Dermis microvascular lymphatic vessel endothelial cell (primary cell): ENCODE measurements around the gene IGF2R. TPM values are rescaled to one million over a fixed set of nuclear protein-coding genes. Genes with fewer than 3 reads are reported as not detected.
"Not testable (repeated sequence)": the region's sequence is repeated elsewhere in the genome, so short reads cannot be mapped to it uniquely, and the experiment has no call there.

ENCODE experiments used
- DNase-seq, 2 donors: peaks; one replicate each; pipeline versions ENCODE4 v3.0.0 to v3.0.0-alpha.2; 2010; ENCODE audit warnings: low read depth in 2 of 2
- total RNA-seq: library from RNA; depleted of rRNA; stranded (reverse); fragments of >200 nt; gene quantifications from 2 replicates; pipeline ENCODE4 v1.2.1, GENCODE V29; 2014

The IGF2R gene
- total RNA-seq, 1 donor from 2014 or later, result 81.4 TPM

GRCh38 chr6:159951772-159952171, 17.1 kb upstream of the IGF2R start:
- no peak for DNase-seq

GRCh38 chr6:159952289-159953005, 16.4 kb upstream of the IGF2R start:
- no peak for DNase-seq

GRCh38 chr6:159953091-159953601, 15.7 kb upstream of the IGF2R start:
- DNase-seq, result no peak

- DNase-seq, result no peak
Observed at GRCh38 chr6:159955945-159956361, 12.9 kb upstream of the IGF2R start.

GRCh38 chr6:159957071-159957673, 11.7 kb upstream of the IGF2R start:
- no peak for DNase-seq

GRCh38 chr6:159959165-159959975, 9.5 kb upstream of the IGF2R start:
- no peak for DNase-seq

- no peak for DNase-seq
Observed at GRCh38 chr6:159959976-159960384, 8.9 kb upstream of the IGF2R start.

GRCh38 chr6:159960485-159960884, 8.4 kb upstream of the IGF2R start:
- no peak for DNase-seq

GRCh38 chr6:159961528-159961927, 7.4 kb upstream of the IGF2R start:
- no peak for DNase-seq

GRCh38 chr6:159963111-159963510, 5.8 kb upstream of the IGF2R start:
- no peak for DNase-seq

GRCh38 chr6:159964046-159964445, 4.8 kb upstream of the IGF2R start:
- DNase-seq, result no peak

GRCh38 chr6:159966339-159966738, 2.5 kb upstream of the IGF2R start:
- DNase-seq, result no peak

GRCh38 chr6:159966981-159967380, 1.9 kb upstream of the IGF2R start:
- DNase-seq, result no peak

GRCh38 chr6:159967621-159968020, 1.3 kb upstream of the IGF2R start:
- DNase-seq, result not testable (repeated sequence)

GRCh38 chr6:159969204-159969912, 476 bp downstream of the IGF2R start:
- DNase-seq, result peak in 1 of 2 donors; percentile 34

- DNase-seq, result peak in 1 of 2 donors; percentile 62
Observed at GRCh38 chr6:159969921-159970320, 1.0 kb downstream of the IGF2R start.

GRCh38 chr6:159970659-159971063, 1.8 kb downstream of the IGF2R start:
- no peak for DNase-seq

GRCh38 chr6:159971341-159972178, 2.7 kb downstream of the IGF2R start:
- DNase-seq, result no peak

GRCh38 chr6:159972506-159973268, 3.8 kb downstream of the IGF2R start:
- no peak for DNase-seq

- DNase-seq, result no peak
Observed at GRCh38 chr6:159973406-159973805, 4.5 kb downstream of the IGF2R start.
